ENCODE measurements around the gene SLC7A5.
A peak's percentile ranks its signal among the peaks of the same experiment; 100 is the strongest.

The SLC7A5 gene

DNA sequence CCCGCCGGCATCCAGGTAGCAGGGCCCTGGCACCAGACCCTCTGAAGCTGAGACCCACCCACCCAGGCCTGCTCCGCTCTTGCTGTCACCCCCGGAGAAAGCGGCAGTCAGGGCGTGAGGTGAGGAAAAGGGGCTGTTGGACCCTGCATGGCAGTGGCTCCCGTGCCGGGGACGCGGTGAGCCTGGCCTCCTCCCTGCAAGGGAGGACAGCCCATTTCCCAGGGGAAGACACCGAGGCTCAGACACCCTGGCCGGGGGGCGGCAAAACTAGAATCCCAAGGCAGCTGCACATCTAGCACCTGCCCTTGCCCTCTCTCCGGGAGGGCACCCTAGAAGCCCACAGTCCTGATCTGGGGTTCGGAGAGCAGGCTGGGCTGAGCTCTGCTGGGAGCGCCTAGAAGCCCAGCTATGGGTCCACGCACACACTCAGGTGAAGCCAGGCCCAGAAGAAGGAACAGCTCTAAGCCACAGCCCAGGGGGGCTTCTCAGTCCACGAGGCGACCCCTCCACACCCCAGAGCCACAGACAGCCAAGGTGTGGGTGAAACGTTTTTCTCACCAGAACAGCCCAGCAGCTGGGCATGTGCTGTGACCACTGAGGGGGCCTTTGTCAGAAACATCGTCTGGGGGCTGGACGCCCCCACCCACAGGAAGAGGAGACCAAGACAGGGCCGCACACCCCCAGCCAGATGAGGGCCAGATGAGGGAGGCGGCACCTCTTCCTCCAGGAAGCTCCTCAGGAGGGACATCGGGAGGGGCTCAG, 22.4 kb downstream of the SLC7A5 start:
- DNase-seq (ENCODE audit: low spot score), result no peak

DNA sequence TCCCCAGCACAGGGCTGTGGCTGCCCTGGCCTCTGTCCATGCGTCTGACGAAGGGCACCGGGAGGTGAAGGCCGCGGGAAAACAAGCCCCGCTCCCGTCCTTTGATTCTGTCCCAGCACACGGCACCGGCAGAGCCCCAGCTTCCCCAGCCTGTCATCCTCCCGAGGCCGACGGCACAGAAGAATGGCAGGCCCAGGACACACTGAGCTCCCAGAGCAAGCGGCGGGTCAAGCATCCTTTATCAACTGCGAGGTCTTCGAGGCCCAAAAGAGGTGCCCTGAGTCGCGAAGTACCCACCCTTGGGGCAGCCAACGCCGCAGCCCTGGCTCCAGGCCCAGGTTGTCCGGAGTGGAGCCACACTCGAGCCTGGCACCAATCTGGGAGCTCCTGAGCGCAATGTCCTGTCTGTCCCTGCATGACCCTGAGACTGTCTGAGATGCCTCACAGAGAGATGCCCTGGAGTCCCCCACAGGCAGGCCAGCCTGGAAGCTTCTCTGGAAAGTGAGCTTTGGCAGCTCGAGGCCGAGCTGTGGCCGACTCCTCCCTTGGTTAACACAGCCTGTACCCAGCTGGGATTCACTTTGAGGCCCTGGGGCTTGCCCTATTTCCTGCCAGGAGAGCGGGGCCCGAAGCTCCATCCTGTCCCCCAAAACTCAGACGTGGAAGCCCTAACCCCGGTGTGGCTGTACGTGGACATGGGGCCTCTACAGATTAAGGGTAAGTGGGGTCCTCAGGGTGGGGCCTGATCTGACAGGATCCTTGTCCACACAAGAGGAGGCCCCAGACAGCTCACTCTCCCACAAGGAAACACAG, 23.3 kb downstream of the SLC7A5 start:
- no peak for DNase-seq (ENCODE audit: low spot score)

DNA sequence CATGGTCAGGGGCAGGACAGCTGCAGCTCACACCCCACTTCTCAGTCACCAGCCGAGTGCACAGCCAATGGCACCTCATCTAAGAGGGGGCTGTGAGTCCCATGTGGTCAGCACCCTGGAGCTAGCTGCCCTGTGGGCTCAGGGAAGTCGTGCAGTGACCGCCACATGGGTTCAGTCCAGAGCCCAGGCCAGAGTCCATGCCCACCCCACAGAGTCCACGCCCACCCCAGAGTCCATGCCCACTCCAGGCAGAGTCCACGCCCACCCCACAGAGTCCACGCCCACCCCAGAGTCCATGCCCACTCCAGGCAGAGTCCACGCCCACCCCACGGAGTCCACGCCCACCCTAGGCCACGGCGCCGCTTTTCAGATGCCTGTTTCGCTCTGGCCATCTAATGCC, 24.1 kb downstream of the SLC7A5 start:
- peak; percentile 78 for DNase-seq (ENCODE audit: low spot score)

DNA sequence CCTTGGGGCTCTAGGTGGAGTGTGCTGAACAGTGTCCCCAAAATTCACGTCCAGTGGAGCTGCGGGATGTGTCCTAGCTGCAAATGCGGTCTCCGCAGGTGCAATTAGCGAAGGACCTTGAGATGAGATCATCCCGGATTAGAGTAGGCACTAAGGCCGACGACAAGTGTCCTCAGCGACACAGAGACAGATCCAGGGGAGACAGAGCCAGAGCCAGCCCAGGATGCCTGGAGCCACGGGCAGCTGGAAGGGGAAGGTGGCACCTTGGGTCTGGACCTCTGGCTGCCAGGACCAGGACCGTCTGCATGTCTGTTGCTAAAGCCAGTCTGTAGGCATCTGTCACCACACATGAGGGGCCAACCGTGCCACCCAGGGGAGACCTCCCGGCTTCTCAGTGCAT, 24.5 kb downstream of the SLC7A5 start:
- no peak for DNase-seq (ENCODE audit: low spot score)

- DNase-seq (ENCODE audit: low spot score), result no peak
These were observed 25.1 kb downstream of the SLC7A5 start for GRCh38 chr16:87844120-87844733.

GRCh38 chr16:87843678-87844105, 25.6 kb downstream of the SLC7A5 start:
- DNase-seq (ENCODE audit: low spot score), result no peak

DNA sequence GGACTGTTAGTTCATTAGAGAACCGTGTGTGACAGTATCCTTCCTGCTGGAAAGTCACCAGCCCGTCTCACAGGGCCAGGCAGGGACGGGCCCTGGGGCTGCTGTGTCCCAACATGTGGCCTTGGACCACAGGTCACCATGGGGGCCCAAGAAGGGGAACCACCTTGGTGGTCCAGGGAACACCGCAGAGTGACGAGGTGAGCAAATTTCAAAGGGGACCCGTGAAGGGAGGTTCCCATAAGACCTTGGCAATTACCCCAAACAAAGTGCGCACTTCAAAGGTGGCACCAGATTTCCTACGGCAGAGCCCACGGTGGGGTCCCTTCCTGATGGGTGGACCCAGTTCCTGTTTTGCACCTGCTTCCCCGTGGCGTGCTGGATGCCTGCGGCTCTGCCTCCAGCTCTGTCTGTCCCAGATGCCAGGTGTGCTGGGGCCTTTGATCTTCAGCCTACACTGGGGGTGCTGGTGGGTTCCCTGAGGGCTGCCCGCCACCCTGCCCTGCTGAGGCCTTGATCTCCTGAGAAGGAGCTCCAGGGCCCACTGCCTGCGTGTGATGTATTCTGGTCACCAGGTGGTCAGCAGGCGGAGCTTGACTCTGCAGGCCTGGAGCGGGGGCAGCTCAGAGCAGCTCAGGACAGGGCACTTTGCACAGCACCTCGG, 27.0 kb downstream of the SLC7A5 start:
- no peak for DNase-seq (ENCODE audit: low spot score)

- no peak for DNase-seq (ENCODE audit: low spot score)
These were observed 27.7 kb downstream of the SLC7A5 start for GRCh38 chr16:87841340-87842208.

- no peak for DNase-seq (ENCODE audit: low spot score)
These were observed 28.9 kb downstream of the SLC7A5 start for GRCh38 chr16:87840271-87840978.

DNA sequence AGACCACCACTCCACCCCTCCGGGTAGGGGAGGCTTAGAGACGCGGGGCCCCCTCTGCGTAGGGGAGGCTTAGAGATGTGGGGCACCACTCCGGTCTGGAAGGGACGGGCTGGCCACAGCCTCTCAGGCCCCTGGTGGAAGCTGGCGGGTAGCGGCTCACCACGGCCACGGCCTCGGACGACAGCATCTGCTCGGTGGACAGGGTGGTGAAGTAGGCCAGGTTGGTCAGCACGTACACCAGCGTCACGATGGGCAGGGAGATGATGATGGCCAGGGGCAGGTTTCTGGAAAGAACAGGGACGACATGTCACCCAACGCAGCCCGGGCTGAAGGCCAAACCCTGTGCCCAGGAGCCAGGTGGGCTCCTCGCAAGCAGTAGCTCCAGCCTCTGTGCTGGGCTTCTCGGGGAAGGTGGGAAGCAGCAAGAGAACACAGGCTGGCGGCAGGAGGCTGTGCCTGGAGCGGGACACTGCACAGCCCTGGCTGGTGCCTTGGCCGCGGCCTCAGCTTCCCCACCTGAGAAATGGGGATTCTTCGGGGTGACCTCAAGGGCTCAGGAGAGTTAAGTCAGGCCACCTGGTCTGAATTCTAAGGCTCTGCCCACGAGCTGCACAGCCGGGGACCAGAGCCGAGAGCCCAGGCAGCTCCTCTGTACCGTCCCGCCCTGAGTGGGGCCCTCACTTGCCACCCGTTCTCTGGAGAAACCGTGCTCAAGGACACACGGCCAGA, 29.6 kb downstream of the SLC7A5 start:
- DNase-seq (ENCODE audit: low spot score), result no peak

- no peak for DNase-seq (ENCODE audit: low spot score)
These were observed 30.4 kb downstream of the SLC7A5 start for GRCh38 chr16:87838643-87839541.

- DNase-seq (ENCODE audit: low spot score), result no peak
These were observed 31.5 kb downstream of the SLC7A5 start for GRCh38 chr16:87837627-87838289.

- DNase-seq (ENCODE audit: low spot score), result no peak
These were observed 32.3 kb downstream of the SLC7A5 start for GRCh38 chr16:87836844-87837581.

DNA sequence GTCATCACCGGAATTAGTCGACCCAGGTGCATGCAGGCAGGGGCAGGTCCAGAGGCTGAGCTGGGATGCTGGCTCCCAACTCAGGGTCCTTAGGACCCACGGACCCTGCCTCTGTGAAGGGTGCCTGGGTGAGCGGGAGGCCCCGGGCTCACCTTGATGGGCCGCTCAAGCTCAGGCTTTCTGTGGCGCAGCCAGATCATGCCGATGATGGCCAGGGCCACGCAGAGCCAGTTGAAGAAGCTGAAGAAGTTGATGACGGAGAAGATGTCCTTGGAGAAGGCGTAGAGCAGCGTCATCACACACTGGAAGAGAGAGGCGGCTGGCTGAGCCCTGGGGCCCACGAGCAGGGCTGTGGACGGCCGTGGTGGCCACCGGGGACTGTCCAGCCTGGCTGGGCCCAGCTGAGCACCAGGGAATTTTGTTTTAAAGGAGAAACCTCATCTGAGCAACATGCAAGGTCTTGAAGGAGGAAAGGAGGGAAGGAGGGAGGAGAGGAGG, 32.9 kb downstream of the SLC7A5 start:
- no peak for DNase-seq (ENCODE audit: low spot score)

GRCh38 chr16:87835882-87836331, 33.4 kb downstream of the SLC7A5 start:
- peak; percentile 65 for DNase-seq (ENCODE audit: low spot score)

DNA sequence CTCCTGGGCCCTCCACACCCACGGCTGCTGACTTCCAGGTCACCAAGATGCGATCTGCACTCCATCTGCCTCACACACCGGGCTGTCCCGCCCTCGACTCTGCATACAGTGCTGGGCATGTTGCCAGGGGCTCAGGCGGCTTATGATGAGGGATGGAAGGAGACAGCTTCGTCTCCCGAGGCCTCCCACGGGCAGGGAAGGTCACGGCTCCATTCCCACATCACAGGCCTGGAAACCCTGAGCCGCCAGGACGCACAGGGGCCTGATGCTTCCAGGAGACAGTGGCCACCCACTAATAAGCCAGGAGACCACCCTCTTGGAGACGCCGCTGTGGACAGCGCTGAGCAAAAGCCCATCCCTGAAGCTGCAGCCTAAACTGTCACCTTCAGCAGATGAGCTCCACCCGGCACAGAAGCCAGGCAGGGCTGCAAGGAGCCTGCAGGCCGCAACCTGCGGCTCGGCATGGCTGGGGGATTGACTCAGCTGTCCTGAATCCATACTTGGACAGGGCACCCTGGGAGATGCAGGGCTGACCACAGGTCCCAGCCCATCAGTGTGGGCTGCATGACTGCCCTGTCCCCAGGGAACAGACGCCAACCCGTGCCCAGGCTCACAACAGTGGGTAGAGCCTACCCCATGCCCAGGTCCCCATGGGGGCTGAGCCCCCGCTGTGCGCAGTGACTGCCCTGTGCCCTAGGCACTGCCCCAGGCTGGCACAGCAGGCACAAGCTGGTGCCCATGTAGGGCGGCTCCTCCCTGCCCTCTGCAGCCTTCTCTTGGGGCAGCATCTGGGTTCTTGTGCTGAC, 34.4 kb downstream of the SLC7A5 start:
- peak; percentile 50 for DNase-seq (ENCODE audit: low spot score)

All from hematopoietic multipotent progenitor cell treated with erythropoietin and hydrocortisone succinate and interleukin-3 and kit ligand, for 15 days (in vitro differentiated cells).